ENCODE measurements around the gene BLOC1S4.

GRCh38 chr4:6740347-6740746 is 24.4 kb downstream of the BLOC1S4 start:
- no peak for TF ChIP-seq CTCF (IDR thresholded peaks at IDR 0.05)
- TF ChIP-seq POLR2A (IDR thresholded peaks at IDR 0.05) = no peak
